Cardiac fibroblast (primary cell): ENCODE data around the gene PCNX4.

Source experiments
- DNase-seq, 2 donors: peaks; one replicate each; pipeline versions ENCODE4 v3.0.0 to v3.0.0-alpha.2; 2010; ENCODE audit warnings: low read depth in 2 of 2
- H3K4me3 ChIP-seq, 2 donors: replicated peaks in 1 of 2; 1 replicate in 1 of 2; 2 replicates in 1 of 2; pipeline ENCODE4 v1.5.1; 2011; ENCODE audit warnings: low read depth in 2 of 2, low read length in 2 of 2, mild to moderate bottlenecking in 2 of 2, moderate library complexity in 1 of 2
- CTCF ChIP-seq: IDR thresholded peaks from one replicate; pipeline ENCODE4 v1.5.1; 2011; ENCODE audit warnings: low read depth, mild to moderate bottlenecking, low read length, inconsistent platforms

PCNX4 gene

GRCh38 chr14:60211153-60211552, 119.4 kb downstream of the PCNX4 start:
- no peak for DNase-seq
- H3K4me3 ChIP-seq = no peak overlapping the region
- no peak for TF ChIP-seq CTCF

- no peak overlapping the region for H3K4me3 ChIP-seq
- no peak for DNase-seq
- no peak for TF ChIP-seq CTCF
Observed at GRCh38 chr14:60212503-60213371, 121.0 kb downstream of the PCNX4 start.

- H3K4me3 ChIP-seq = no peak overlapping the region
- no peak for DNase-seq
Observed at GRCh38 chr14:60214003-60214402, 122.3 kb downstream of the PCNX4 start.

GRCh38 chr14:60214415-60215126, 122.8 kb downstream of the PCNX4 start:
- no peak for DNase-seq
- TF ChIP-seq CTCF = no peak
- H3K4me3 ChIP-seq = no peak overlapping the region

More at GRCh38 chr14:60214003-60214402, 122.3 kb downstream of the PCNX4 start:
- TF ChIP-seq CTCF = no peak

- no peak for TF ChIP-seq CTCF
- no peak overlapping the region for H3K4me3 ChIP-seq
- DNase-seq = no peak
Observed at GRCh38 chr14:60215127-60215444, 123.4 kb downstream of the PCNX4 start.

- no peak for DNase-seq
- no peak for TF ChIP-seq CTCF
- H3K4me3 ChIP-seq = no peak overlapping the region
Observed at GRCh38 chr14:60215520-60216420, 124.0 kb downstream of the PCNX4 start.
